PC-9 (cell line): ENCODE results near the gene FOXJ3.

ENCODE experiments used
- CTCF ChIP-seq: fragments of 200-600 bp; sonication (generic); conservative IDR thresholded peaks from 2 replicates; pipeline ENCODE4 v1.6.1; 2017; ENCODE audit warnings: mixed run types, antibody characterized with exemption, mild to moderate bottlenecking, moderate library complexity
- EZH2 ChIP-seq: fragments of 200-600 bp; sonication (generic); IDR thresholded peaks from 2 replicates; pipeline ENCODE4 v1.8.0; 2017; ENCODE audit warnings: antibody characterized with exemption, low read depth

- TF ChIP-seq CTCF (no peak), EZH2 (no peak)
Observed at GRCh38 chr1:42195841-42196240, 139.2 kb downstream of the FOXJ3 start.
